ENCODE measurements around the gene CCND1.

The CCND1 gene

DNA sequence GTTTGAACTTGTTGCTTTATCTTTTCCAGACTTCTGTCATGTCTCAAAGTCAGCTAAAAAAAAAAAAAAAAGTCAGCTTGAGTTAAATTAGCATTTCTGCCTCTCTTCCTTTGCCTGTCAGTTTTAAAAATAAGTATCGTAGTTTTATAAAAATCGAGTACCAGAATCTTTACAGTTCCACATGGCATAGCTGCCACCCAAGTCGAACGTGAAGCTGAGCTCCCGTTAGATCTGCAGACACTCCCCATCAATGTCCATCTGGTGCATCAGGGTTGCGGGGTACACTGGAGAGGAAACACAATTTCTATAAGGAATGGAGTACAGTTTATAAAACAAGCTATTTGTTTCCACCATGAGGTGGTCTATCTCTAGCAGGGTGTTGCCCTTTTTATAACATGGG is 41.0 kb upstream of the CCND1 start:
- no peak for DNase-seq (ENCODE audit: low spot score)
- TF ChIP-seq, protein P1, sequence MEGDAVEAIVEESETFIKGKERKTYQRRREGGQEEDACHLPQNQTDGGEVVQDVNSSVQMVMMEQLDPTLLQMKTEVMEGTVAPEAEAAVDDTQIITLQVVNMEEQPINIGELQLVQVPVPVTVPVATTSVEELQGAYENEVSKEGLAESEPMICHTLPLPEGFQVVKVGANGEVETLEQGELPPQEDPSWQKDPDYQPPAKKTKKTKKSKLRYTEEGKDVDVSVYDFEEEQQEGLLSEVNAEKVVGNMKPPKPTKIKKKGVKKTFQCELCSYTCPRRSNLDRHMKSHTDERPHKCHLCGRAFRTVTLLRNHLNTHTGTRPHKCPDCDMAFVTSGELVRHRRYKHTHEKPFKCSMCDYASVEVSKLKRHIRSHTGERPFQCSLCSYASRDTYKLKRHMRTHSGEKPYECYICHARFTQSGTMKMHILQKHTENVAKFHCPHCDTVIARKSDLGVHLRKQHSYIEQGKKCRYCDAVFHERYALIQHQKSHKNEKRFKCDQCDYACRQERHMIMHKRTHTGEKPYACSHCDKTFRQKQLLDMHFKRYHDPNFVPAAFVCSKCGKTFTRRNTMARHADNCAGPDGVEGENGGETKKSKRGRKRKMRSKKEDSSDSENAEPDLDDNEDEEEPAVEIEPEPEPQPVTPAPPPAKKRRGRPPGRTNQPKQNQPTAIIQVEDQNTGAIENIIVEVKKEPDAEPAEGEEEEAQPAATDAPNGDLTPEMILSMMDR (IDR thresholded peaks at IDR 0.05; ENCODE audit: extremely low read depth, missing control alignments), result no peak

DNA sequence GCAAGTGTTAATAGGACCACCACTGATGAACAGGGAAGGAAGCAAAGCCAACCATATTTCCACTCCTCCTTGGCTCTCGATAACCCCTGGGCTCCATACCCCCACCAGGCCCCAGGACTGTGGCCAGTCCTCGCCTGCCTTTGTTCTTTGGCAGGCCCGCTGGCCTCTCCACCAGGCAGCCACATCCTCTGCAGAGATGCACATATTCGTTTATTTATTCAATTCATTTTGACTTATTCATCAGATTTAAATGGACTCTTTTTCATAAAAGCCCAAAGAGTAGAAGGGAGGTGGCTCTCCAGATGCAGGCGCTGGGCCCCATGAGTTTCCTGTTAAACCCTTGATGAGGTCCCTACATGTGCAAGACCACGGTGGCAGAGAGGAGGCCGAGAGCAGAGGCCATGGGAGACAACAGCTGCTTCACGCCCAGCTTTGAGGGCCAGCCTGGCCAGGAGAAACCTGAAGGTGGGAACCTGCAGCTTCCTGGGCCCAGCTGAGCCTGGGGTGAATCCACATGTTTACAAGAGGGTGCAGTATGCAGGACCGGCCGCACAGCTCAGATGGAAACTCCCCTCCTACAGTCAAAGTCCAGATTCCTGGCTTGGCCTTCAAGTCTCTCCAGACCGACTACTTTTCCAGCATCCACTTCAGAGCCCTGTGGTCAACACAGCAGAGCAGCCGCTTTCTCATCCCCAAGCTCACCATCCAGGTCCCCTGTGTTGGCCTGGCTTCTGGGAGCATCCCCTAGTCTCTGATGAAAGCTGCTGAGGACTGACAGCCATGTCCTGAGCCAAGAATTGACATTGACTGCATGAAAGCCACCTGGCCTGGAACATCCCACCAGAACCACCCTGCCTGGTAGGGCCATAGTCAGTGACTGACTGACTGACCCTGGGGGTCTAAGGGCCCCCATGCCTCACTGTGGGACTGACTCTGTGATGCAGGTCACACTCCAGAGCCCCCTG is 39.7 kb upstream of the CCND1 start:
- DNase-seq (ENCODE audit: low spot score), result no peak

GRCh38 chr11:69603111-69603836 is 37.7 kb upstream of the CCND1 start:
- DNase-seq (ENCODE audit: low spot score), result no peak
- TF ChIP-seq, protein P1 (IDR thresholded peaks at IDR 0.05; ENCODE audit: extremely low read depth, missing control alignments), result no peak

More for the DNA sequence above, 39.7 kb upstream of the CCND1 start:
- TF ChIP-seq, protein P1 (IDR thresholded peaks at IDR 0.05; ENCODE audit: extremely low read depth, missing control alignments), result no peak

- TF ChIP-seq, protein P1 (IDR thresholded peaks at IDR 0.05; ENCODE audit: extremely low read depth, missing control alignments), result no peak
- DNase-seq (ENCODE audit: low spot score), result no peak
Observed at GRCh38 chr11:69604055-69604454, 36.9 kb upstream of the CCND1 start.

DNA sequence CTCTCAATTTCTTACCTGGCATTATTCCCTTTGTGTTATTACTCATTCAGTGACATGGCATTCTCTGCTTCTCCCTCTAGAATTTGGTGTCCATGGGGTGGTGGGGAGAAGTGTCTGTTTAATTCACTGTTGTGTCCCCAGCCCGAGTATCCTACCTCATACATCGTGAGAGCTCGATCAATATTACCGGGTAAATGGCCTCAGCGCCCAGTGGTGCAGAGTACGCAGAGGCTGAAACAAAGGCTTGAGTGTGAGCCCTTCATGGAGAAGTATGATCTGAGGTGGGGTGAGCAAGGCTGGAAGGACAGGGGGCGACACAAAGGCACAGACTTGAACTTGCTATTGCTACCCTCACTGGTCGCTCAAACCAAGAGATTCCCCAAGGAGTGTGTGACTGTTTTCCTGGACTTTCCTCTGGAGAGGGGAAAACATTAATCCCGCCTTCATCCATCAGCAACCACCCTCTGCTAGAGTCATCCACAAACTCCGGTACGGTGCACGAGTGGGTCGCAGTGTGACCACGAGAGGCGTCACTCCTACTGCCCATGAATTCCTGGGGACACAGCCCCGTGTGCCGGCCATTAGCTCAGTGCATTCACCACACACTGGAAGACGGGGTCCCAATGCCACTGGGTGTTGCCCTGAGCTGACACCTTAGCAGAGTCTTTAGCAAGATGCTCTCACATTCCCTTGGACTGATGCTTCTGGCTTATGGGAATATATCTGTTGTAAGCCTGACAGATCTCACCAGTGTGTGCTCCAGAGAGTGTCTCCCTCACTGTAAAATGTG is 35.0 kb upstream of the CCND1 start:
- DNase-seq (ENCODE audit: low spot score), result no peak
- TF ChIP-seq, protein P1 (IDR thresholded peaks at IDR 0.05; ENCODE audit: extremely low read depth, missing control alignments), result no peak

GRCh38 chr11:69609351-69609750 is 31.6 kb upstream of the CCND1 start:
- TF ChIP-seq, protein P1 (IDR thresholded peaks at IDR 0.05; ENCODE audit: extremely low read depth, missing control alignments), result no peak
- DNase-seq (ENCODE audit: low spot score), result no peak
